WTC11 (cell line): ENCODE data around the gene AKR1D1.

ENCODE experiments used
- ATF1 ChIP-seq: sonication (generic); formaldehyde crosslinking; IDR thresholded peaks from 2 replicates; pipeline ENCODE4 v1.8.1; 2023; ENCODE audit warnings: mild to moderate bottlenecking, moderate library complexity, missing genetic modification reagents
- GABPB1 ChIP-seq: sonication (generic); formaldehyde crosslinking; IDR thresholded peaks from 2 replicates; pipeline ENCODE4 v1.8.1; 2023; ENCODE audit warnings: mild to moderate bottlenecking, missing genetic modification reagents
- JUN ChIP-seq: sonication (generic); formaldehyde crosslinking; IDR thresholded peaks from 2 replicates; pipeline ENCODE4 v1.8.0; 2023; ENCODE audit warnings: mild to moderate bottlenecking, missing genetic modification reagents
- SMAD3 ChIP-seq: sonication (generic); formaldehyde crosslinking; IDR thresholded peaks from 2 replicates; pipeline ENCODE4 v1.8.0; 2022; ENCODE audit warnings: missing genetic modification reagents, mild to moderate bottlenecking, borderline replicate concordance
- ZBTB21 ChIP-seq: sonication (generic); formaldehyde crosslinking; IDR thresholded peaks from 2 replicates; pipeline ENCODE4 v1.8.1; 2023; ENCODE audit warnings: mild to moderate bottlenecking, missing genetic modification reagents, borderline replicate concordance
- TF ChIP-seq, protein P1 (sequence below): fragments of 200-600 bp; IDR thresholded peaks from 2 replicates; pipeline ENCODE4 v1.8.0; 2022; ENCODE audit warnings: antibody characterized with exemption
- TF ChIP-seq, protein P2 (sequence below): sonication (generic); formaldehyde crosslinking; IDR thresholded peaks from 2 replicates; pipeline ENCODE4 v1.8.1; 2023; ENCODE audit warnings: mild to moderate bottlenecking, missing genetic modification reagents, borderline replicate concordance
- TF ChIP-seq, protein P3 (sequence below): sonication (generic); formaldehyde crosslinking; IDR thresholded peaks from 2 replicates; pipeline ENCODE4 v1.8.0; 2023; ENCODE audit warnings: mild to moderate bottlenecking, missing genetic modification reagents
- TF ChIP-seq, protein P4 (sequence below): sonication (generic); formaldehyde crosslinking; conservative IDR thresholded peaks from 2 replicates; pipeline ENCODE4 v1.8.1; 2023; ENCODE audit warnings: mild to moderate bottlenecking, low read depth, missing genetic modification reagents, moderate library complexity
- TF ChIP-seq, protein P5 (sequence below): sonication (generic); formaldehyde crosslinking; IDR thresholded peaks from 2 replicates; pipeline ENCODE4 v1.8.0; 2023; ENCODE audit warnings: missing genetic modification reagents, mild to moderate bottlenecking, borderline replicate concordance
- TF ChIP-seq, protein P6 (sequence below): sonication (generic); formaldehyde crosslinking; IDR thresholded peaks from 2 replicates; pipeline ENCODE4 v1.8.1; 2022; ENCODE audit warnings: low read depth, missing genetic modification reagents, borderline replicate concordance

DNA sequence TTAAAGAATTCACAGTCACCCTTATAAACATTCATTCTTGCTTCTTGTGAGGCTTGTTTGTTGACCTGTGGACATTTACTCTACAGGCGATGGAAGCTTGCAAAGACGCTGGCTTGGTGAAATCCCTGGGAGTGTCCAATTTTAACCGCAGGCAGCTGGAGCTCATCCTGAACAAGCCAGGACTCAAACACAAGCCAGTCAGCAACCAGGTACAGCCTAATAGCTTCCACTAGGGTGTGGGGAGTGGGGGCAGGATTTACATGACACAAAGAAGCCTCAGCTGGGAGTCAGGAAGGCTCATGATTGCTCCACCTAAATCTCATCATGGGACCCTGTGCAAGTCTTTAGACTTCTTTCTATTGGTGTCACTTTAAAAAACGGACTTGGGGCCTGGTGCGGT lies 29.0 kb downstream of the AKR1D1 start:
- TF ChIP-seq, protein P1, sequence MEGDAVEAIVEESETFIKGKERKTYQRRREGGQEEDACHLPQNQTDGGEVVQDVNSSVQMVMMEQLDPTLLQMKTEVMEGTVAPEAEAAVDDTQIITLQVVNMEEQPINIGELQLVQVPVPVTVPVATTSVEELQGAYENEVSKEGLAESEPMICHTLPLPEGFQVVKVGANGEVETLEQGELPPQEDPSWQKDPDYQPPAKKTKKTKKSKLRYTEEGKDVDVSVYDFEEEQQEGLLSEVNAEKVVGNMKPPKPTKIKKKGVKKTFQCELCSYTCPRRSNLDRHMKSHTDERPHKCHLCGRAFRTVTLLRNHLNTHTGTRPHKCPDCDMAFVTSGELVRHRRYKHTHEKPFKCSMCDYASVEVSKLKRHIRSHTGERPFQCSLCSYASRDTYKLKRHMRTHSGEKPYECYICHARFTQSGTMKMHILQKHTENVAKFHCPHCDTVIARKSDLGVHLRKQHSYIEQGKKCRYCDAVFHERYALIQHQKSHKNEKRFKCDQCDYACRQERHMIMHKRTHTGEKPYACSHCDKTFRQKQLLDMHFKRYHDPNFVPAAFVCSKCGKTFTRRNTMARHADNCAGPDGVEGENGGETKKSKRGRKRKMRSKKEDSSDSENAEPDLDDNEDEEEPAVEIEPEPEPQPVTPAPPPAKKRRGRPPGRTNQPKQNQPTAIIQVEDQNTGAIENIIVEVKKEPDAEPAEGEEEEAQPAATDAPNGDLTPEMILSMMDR, result no peak
- TF ChIP-seq GABPB1, result no peak
- TF ChIP-seq, protein P2, sequence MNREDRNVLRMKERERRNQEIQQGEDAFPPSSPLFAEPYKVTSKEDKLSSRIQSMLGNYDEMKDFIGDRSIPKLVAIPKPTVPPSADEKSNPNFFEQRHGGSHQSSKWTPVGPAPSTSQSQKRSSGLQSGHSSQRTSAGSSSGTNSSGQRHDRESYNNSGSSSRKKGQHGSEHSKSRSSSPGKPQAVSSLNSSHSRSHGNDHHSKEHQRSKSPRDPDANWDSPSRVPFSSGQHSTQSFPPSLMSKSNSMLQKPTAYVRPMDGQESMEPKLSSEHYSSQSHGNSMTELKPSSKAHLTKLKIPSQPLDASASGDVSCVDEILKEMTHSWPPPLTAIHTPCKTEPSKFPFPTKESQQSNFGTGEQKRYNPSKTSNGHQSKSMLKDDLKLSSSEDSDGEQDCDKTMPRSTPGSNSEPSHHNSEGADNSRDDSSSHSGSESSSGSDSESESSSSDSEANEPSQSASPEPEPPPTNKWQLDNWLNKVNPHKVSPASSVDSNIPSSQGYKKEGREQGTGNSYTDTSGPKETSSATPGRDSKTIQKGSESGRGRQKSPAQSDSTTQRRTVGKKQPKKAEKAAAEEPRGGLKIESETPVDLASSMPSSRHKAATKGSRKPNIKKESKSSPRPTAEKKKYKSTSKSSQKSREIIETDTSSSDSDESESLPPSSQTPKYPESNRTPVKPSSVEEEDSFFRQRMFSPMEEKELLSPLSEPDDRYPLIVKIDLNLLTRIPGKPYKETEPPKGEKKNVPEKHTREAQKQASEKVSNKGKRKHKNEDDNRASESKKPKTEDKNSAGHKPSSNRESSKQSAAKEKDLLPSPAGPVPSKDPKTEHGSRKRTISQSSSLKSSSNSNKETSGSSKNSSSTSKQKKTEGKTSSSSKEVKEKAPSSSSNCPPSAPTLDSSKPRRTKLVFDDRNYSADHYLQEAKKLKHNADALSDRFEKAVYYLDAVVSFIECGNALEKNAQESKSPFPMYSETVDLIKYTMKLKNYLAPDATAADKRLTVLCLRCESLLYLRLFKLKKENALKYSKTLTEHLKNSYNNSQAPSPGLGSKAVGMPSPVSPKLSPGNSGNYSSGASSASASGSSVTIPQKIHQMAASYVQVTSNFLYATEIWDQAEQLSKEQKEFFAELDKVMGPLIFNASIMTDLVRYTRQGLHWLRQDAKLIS (CRISPR knock-in tag), result no peak
- TF ChIP-seq, protein P3, sequence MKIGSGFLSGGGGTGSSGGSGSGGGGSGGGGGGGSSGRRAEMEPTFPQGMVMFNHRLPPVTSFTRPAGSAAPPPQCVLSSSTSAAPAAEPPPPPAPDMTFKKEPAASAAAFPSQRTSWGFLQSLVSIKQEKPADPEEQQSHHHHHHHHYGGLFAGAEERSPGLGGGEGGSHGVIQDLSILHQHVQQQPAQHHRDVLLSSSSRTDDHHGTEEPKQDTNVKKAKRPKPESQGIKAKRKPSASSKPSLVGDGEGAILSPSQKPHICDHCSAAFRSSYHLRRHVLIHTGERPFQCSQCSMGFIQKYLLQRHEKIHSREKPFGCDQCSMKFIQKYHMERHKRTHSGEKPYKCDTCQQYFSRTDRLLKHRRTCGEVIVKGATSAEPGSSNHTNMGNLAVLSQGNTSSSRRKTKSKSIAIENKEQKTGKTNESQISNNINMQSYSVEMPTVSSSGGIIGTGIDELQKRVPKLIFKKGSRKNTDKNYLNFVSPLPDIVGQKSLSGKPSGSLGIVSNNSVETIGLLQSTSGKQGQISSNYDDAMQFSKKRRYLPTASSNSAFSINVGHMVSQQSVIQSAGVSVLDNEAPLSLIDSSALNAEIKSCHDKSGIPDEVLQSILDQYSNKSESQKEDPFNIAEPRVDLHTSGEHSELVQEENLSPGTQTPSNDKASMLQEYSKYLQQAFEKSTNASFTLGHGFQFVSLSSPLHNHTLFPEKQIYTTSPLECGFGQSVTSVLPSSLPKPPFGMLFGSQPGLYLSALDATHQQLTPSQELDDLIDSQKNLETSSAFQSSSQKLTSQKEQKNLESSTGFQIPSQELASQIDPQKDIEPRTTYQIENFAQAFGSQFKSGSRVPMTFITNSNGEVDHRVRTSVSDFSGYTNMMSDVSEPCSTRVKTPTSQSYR, result no peak
- TF ChIP-seq, protein P4, sequence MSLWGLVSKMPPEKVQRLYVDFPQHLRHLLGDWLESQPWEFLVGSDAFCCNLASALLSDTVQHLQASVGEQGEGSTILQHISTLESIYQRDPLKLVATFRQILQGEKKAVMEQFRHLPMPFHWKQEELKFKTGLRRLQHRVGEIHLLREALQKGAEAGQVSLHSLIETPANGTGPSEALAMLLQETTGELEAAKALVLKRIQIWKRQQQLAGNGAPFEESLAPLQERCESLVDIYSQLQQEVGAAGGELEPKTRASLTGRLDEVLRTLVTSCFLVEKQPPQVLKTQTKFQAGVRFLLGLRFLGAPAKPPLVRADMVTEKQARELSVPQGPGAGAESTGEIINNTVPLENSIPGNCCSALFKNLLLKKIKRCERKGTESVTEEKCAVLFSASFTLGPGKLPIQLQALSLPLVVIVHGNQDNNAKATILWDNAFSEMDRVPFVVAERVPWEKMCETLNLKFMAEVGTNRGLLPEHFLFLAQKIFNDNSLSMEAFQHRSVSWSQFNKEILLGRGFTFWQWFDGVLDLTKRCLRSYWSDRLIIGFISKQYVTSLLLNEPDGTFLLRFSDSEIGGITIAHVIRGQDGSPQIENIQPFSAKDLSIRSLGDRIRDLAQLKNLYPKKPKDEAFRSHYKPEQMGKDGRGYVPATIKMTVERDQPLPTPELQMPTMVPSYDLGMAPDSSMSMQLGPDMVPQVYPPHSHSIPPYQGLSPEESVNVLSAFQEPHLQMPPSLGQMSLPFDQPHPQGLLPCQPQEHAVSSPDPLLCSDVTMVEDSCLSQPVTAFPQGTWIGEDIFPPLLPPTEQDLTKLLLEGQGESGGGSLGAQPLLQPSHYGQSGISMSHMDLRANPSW (CRISPR knock-in tag), result no peak
- TF ChIP-seq, protein P5, sequence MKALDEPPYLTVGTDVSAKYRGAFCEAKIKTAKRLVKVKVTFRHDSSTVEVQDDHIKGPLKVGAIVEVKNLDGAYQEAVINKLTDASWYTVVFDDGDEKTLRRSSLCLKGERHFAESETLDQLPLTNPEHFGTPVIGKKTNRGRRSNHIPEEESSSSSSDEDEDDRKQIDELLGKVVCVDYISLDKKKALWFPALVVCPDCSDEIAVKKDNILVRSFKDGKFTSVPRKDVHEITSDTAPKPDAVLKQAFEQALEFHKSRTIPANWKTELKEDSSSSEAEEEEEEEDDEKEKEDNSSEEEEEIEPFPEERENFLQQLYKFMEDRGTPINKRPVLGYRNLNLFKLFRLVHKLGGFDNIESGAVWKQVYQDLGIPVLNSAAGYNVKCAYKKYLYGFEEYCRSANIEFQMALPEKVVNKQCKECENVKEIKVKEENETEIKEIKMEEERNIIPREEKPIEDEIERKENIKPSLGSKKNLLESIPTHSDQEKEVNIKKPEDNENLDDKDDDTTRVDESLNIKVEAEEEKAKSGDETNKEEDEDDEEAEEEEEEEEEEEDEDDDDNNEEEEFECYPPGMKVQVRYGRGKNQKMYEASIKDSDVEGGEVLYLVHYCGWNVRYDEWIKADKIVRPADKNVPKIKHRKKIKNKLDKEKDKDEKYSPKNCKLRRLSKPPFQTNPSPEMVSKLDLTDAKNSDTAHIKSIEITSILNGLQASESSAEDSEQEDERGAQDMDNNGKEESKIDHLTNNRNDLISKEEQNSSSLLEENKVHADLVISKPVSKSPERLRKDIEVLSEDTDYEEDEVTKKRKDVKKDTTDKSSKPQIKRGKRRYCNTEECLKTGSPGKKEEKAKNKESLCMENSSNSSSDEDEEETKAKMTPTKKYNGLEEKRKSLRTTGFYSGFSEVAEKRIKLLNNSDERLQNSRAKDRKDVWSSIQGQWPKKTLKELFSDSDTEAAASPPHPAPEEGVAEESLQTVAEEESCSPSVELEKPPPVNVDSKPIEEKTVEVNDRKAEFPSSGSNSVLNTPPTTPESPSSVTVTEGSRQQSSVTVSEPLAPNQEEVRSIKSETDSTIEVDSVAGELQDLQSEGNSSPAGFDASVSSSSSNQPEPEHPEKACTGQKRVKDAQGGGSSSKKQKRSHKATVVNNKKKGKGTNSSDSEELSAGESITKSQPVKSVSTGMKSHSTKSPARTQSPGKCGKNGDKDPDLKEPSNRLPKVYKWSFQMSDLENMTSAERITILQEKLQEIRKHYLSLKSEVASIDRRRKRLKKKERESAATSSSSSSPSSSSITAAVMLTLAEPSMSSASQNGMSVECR, result no peak
- no peak for TF ChIP-seq ZBTB21
- TF ChIP-seq SMAD3 (CRISPR knock-in tag), result no peak
- TF ChIP-seq JUN (CRISPR knock-in tag), result no peak
- TF ChIP-seq, protein P6, sequence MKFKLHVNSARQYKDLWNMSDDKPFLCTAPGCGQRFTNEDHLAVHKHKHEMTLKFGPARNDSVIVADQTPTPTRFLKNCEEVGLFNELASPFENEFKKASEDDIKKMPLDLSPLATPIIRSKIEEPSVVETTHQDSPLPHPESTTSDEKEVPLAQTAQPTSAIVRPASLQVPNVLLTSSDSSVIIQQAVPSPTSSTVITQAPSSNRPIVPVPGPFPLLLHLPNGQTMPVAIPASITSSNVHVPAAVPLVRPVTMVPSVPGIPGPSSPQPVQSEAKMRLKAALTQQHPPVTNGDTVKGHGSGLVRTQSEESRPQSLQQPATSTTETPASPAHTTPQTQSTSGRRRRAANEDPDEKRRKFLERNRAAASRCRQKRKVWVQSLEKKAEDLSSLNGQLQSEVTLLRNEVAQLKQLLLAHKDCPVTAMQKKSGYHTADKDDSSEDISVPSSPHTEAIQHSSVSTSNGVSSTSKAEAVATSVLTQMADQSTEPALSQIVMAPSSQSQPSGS, result no peak
- TF ChIP-seq ATF1 (CRISPR knock-in tag), result no peak
